Measurements from ENCODE around the gene SLC6A14. TPM values are rescaled to one million over a fixed set of nuclear protein-coding genes. Genes with fewer than 3 reads are reported as not detected.

Gene SLC6A14
- polyA plus RNA-seq, 1 of the 3 experiments (the other 2 are of a cell fraction), result not detected

- Histone ChIP-seq H3K4me2 (no peak overlapping the region), H3K4me3 (ENCODE audit: low read depth in 2 of 2, low read length in 1 of 2) (no peak overlapping the region), H4K20me1 (ENCODE audit: insufficient read depth) (no peaks in the 10 kb centered on the region), H3K9me2 (no peaks in the 10 kb centered on the region), H3K36me3 (replicated peaks in 1 of 2; ENCODE audit: control insufficient read depth in 1 of 2, insufficient read depth in 2 of 2, low read length in 1 of 2) (no peaks in the 10 kb centered on the region), H3K4me1 (ENCODE audit: control insufficient read depth in 1 of 2, insufficient read depth in 2 of 2, low read depth in 1 of 2, low read length in 1 of 2) (no peaks in the 10 kb centered on the region), H3K9ac (no peak overlapping the region), H2AFZ (ENCODE audit: low read depth) (no peak overlapping the region), H3K79me2 (ENCODE audit: insufficient read depth) (no peaks in the 10 kb centered on the region), H3K27ac (ENCODE audit: low read depth in 2 of 2, low read length in 1 of 2) (no peak overlapping the region), H3K27me3 (ENCODE audit: insufficient read depth) (no peaks in the 10 kb centered on the region), H3K9me3 (no peaks in the 10 kb centered on the region), H3F3A (replicated peaks; ENCODE audit: insufficient read depth) (no peaks in the 10 kb centered on the region)
- POLR2A ChIA-PET, result no interaction called here
- 8% methylated on average over 1 of the region's 1 CpG for WGBS (ENCODE audit: low lambda C conversion rate)
- DNase-seq, result no peak
- TF ChIP-seq MAX (IDR thresholded peaks at IDR 0.05; ENCODE audit: low read depth) (no peak), SMC3 (IDR thresholded peaks at IDR 0.05; ENCODE audit: low read depth, low read length) (no peak), RCOR1 (IDR thresholded peaks at IDR 0.05; ENCODE audit: low read length) (no peak), USF1 (IDR thresholded peaks at IDR 0.05; ENCODE audit: borderline replicate concordance, low read depth) (no peak), EP300 (IDR thresholded peaks at IDR 0.05; ENCODE audit: borderline replicate concordance in 1 of 2, low read depth in 1 of 2, low read length in 1 of 2) (no peak), CHD2 (IDR thresholded peaks at IDR 0.05; ENCODE audit: low read length, partially characterized antibody) (no peak), CTCF (IDR thresholded peaks at IDR 0.05) (no peak), YY1 (IDR thresholded peaks at IDR 0.05; ENCODE audit: low read depth) (no peak), FOSL2 (IDR thresholded peaks at IDR 0.05; ENCODE audit: borderline replicate concordance, low read depth) (no peak), GABPA (IDR thresholded peaks at IDR 0.05; ENCODE audit: low read depth) (no peak), REST (IDR thresholded peaks at IDR 0.05; ENCODE audit: low read depth, low read length) (no peak), EZH2phosphoT487 (IDR thresholded peaks at IDR 0.05; ENCODE audit: borderline replicate concordance, low read depth) (no peak), PBX3 (IDR thresholded peaks at IDR 0.05) (no peak), NFIC (IDR thresholded peaks at IDR 0.05; ENCODE audit: borderline replicate concordance) (no peak), FOXM1 (IDR thresholded peaks at IDR 0.05; ENCODE audit: low read depth) (no peak)
- TF ChIP-seq, protein P1, sequence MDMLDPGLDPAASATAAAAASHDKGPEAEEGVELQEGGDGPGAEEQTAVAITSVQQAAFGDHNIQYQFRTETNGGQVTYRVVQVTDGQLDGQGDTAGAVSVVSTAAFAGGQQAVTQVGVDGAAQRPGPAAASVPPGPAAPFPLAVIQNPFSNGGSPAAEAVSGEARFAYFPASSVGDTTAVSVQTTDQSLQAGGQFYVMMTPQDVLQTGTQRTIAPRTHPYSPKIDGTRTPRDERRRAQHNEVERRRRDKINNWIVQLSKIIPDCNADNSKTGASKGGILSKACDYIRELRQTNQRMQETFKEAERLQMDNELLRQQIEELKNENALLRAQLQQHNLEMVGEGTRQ (IDR thresholded peaks at IDR 0.05; ENCODE audit: borderline replicate concordance, low read depth, low read length), result no peak
- TF ChIP-seq, protein P2, sequence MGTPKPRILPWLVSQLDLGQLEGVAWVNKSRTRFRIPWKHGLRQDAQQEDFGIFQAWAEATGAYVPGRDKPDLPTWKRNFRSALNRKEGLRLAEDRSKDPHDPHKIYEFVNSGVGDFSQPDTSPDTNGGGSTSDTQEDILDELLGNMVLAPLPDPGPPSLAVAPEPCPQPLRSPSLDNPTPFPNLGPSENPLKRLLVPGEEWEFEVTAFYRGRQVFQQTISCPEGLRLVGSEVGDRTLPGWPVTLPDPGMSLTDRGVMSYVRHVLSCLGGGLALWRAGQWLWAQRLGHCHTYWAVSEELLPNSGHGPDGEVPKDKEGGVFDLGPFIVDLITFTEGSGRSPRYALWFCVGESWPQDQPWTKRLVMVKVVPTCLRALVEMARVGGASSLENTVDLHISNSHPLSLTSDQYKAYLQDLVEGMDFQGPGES (IDR thresholded peaks at IDR 0.05; ENCODE audit: low read depth, low read length), result no peak
- CTCF ChIA-PET, result no interaction called here
Observed at GRCh38 chrX:116413273-116413672, 23.1 kb upstream of the SLC6A14 start.
